ENCODE measurements around the gene PIANP. TPM values are rescaled to one million over a fixed set of nuclear protein-coding genes. Genes with fewer than 3 reads are reported as not detected.

PIANP gene
- total RNA-seq, 1 donor from 2014 or later: 48.8 TPM

GRCh38 chr12:6694701-6695100 lies 5.9 kb downstream of the PIANP start:
- Mint-ChIP-seq H3K27ac (ENCODE audit: unreplicated experiment) (peak overlapping the region; percentile 31), H3K9me3 (ENCODE audit: unreplicated experiment) (peaks cover 30% of the 10 kb centered on the region), H3K27me3 (ENCODE audit: unreplicated experiment) (peaks cover 30% of the 10 kb centered on the region), H3K4me1 (ENCODE audit: low read depth, unreplicated experiment) (peaks cover 21% of the 10 kb centered on the region), H3K36me3 (ENCODE audit: unreplicated experiment) (peaks cover 8% of the 10 kb centered on the region), H3K4me3 (ENCODE audit: unreplicated experiment) (no peak overlapping the region)
- DNase-seq: no peak
- no peak for TF ChIP-seq CTCF (IDR thresholded peaks at IDR 0.05; ENCODE audit: partially characterized antibody, unreplicated experiment)

GRCh38 chr12:6693832-6694355 lies 6.7 kb downstream of the PIANP start:
- H3K36me3 Mint-ChIP-seq (ENCODE audit: unreplicated experiment): peaks cover 8% of the 10 kb centered on the region
- no peak overlapping the region for H3K4me3 Mint-ChIP-seq (ENCODE audit: unreplicated experiment)
- peaks cover 25% of the 10 kb centered on the region for H3K27me3 Mint-ChIP-seq (ENCODE audit: unreplicated experiment)
- DNase-seq: no peak
- no peak overlapping the region for H3K27ac Mint-ChIP-seq (ENCODE audit: unreplicated experiment)
- H3K9me3 Mint-ChIP-seq (ENCODE audit: unreplicated experiment): peaks cover 24% of the 10 kb centered on the region
- no peak for TF ChIP-seq CTCF (IDR thresholded peaks at IDR 0.05; ENCODE audit: partially characterized antibody, unreplicated experiment)
- H3K4me1 Mint-ChIP-seq (ENCODE audit: low read depth, unreplicated experiment): peaks cover 16% of the 10 kb centered on the region

- TF ChIP-seq CTCF (IDR thresholded peaks at IDR 0.05; ENCODE audit: partially characterized antibody, unreplicated experiment): no peak
- no peak for DNase-seq
- Mint-ChIP-seq H3K36me3 (ENCODE audit: unreplicated experiment) (peaks cover 8% of the 10 kb centered on the region), H3K4me1 (ENCODE audit: low read depth, unreplicated experiment) (peaks cover 11% of the 10 kb centered on the region), H3K27ac (ENCODE audit: unreplicated experiment) (no peak overlapping the region), H3K27me3 (ENCODE audit: unreplicated experiment) (peaks cover 20% of the 10 kb centered on the region), H3K9me3 (ENCODE audit: unreplicated experiment) (peaks cover 20% of the 10 kb centered on the region), H3K4me3 (ENCODE audit: unreplicated experiment) (peak overlapping the region; percentile 44)
Measured at GRCh38 chr12:6692888-6693287, 7.7 kb downstream of the PIANP start.

- DNase-seq: no peak
- H3K9me3 Mint-ChIP-seq (ENCODE audit: unreplicated experiment): peaks cover 16% of the 10 kb centered on the region
- peaks cover 20% of the 10 kb centered on the region for H3K27me3 Mint-ChIP-seq (ENCODE audit: unreplicated experiment)
- H3K4me1 Mint-ChIP-seq (ENCODE audit: low read depth, unreplicated experiment): peaks cover 22% of the 10 kb centered on the region
- no peak for TF ChIP-seq CTCF (IDR thresholded peaks at IDR 0.05; ENCODE audit: partially characterized antibody, unreplicated experiment)
- no peak overlapping the region for H3K27ac Mint-ChIP-seq (ENCODE audit: unreplicated experiment)
- H3K4me3 Mint-ChIP-seq (ENCODE audit: unreplicated experiment): no peak overlapping the region
- peaks cover 8% of the 10 kb centered on the region for H3K36me3 Mint-ChIP-seq (ENCODE audit: unreplicated experiment)
Measured at GRCh38 chr12:6691473-6691872, 9.1 kb downstream of the PIANP start.

- Mint-ChIP-seq H3K4me3 (ENCODE audit: unreplicated experiment) (peak within 1 kb of the TSS; percentile 94), H3K27ac (ENCODE audit: unreplicated experiment) (peak within 1 kb of the TSS; percentile 96), H3K36me3 (ENCODE audit: unreplicated experiment) (peaks cover 8% of the 10 kb centered on the region), H3K27me3 (ENCODE audit: unreplicated experiment) (peaks cover 20% of the 10 kb centered on the region), H3K9me3 (ENCODE audit: unreplicated experiment) (peaks cover 13% of the 10 kb centered on the region), H3K4me1 (ENCODE audit: low read depth, unreplicated experiment) (peaks cover 26% of the 10 kb centered on the region)
- TF ChIP-seq CTCF (IDR thresholded peaks at IDR 0.05; ENCODE audit: partially characterized antibody, unreplicated experiment): peak; percentile 43
- DNase-seq: peak; percentile 91
Measured at GRCh38 chr12:6688999-6689882, 11.4 kb downstream of the PIANP start, which contains the start of gene ZNF384. Gene ZNF384, minus strand, starts transcription at chr12:6689375. Its CDS starts 9,855 bp downstream, at chr12:6679520.
